Cardiac muscle cell (in vitro differentiated cells and primary cell): Measurements from ENCODE around the gene CSPG4. TPM values are rescaled to one million over a fixed set of nuclear protein-coding genes. Genes with fewer than 3 reads are reported as not detected.
A peak's percentile ranks its signal among the peaks of the same experiment; 100 is the strongest.
"Not testable (repeated sequence)": the region's sequence is repeated elsewhere in the genome, so short reads cannot be mapped to it uniquely, and the experiment has no call there.

Experiments
- DNase-seq, 2 donors: peaks; one replicate each; pipeline versions ENCODE4 v3.0.0 to v3.0.0-alpha.2; 2010 to 2017; ENCODE audit warnings: low read depth in 1 of 2, low spot score in 1 of 2
- H3K27ac ChIP-seq: fragments of 200-600 bp; sonication (generic); 2 replicates; pipeline ENCODE4 v1.5.1; 2016
- H3K27me3 ChIP-seq: fragments of 200-600 bp; sonication (generic); 2 replicates; pipeline ENCODE4 v1.6.0; 2016; ENCODE audit warnings: control low read depth
- H3K36me3 ChIP-seq: fragments of 200-600 bp; sonication (generic); 2 replicates; pipeline ENCODE4 v1.5.1; 2016; ENCODE audit warnings: control low read depth
- H3K4me1 ChIP-seq: fragments of 200-600 bp; sonication (generic); 2 replicates; pipeline ENCODE4 v1.8.1; 2017; ENCODE audit warnings: low read depth, mild to moderate bottlenecking, mixed run types
- H3K4me3 ChIP-seq: fragments of 200-600 bp; sonication (generic); 2 replicates; pipeline ENCODE4 v1.5.1; 2016; ENCODE audit warnings: mild to moderate bottlenecking
- H3K9me3 ChIP-seq: fragments of 200-600 bp; sonication (generic); 2 replicates; pipeline ENCODE4 v1.5.1; 2017; ENCODE audit warnings: low read depth, mild to moderate bottlenecking, control low read depth
- CTCF ChIP-seq: IDR thresholded peaks from 2 replicates; pipeline ENCODE4 v1.5.1; 2012; ENCODE audit warnings: low read depth, mild to moderate bottlenecking, low read length
- polyA plus RNA-seq: library from polyadenylated mRNA; unstranded; fragments of >200 nt; fragmentation: Nextera tagmentation; extraction: Ambion mirVana; gene quantifications from 2 replicates; pipeline ENCODE4 v1.2.1, GENCODE V29; 2016
- total RNA-seq: library from RNA; depleted of rRNA; stranded (reverse); fragments of >200 nt; gene quantifications from 2 replicates; pipeline ENCODE4 v1.2.3, GENCODE V29; 2016

Gene CSPG4
- total and polyA plus RNA-seq, 2 experiments from 2014 or later, result 7.1 to 30.6 TPM

- no peak overlapping the region for H3K27ac ChIP-seq
- H3K27me3 ChIP-seq, result no peaks in the 10 kb centered on the region
- H3K9me3 ChIP-seq, result no peaks in the 10 kb centered on the region
- TF ChIP-seq CTCF, result no peak
- DNase-seq, result no peak
- peaks cover 3% of the 10 kb centered on the region for H3K4me1 ChIP-seq
- no peak overlapping the region for H3K4me3 ChIP-seq
- no peaks in the 10 kb centered on the region for H3K36me3 ChIP-seq
Measured at GRCh38 chr15:75684648-75685047, 28.0 kb downstream of the CSPG4 start.

DNA sequence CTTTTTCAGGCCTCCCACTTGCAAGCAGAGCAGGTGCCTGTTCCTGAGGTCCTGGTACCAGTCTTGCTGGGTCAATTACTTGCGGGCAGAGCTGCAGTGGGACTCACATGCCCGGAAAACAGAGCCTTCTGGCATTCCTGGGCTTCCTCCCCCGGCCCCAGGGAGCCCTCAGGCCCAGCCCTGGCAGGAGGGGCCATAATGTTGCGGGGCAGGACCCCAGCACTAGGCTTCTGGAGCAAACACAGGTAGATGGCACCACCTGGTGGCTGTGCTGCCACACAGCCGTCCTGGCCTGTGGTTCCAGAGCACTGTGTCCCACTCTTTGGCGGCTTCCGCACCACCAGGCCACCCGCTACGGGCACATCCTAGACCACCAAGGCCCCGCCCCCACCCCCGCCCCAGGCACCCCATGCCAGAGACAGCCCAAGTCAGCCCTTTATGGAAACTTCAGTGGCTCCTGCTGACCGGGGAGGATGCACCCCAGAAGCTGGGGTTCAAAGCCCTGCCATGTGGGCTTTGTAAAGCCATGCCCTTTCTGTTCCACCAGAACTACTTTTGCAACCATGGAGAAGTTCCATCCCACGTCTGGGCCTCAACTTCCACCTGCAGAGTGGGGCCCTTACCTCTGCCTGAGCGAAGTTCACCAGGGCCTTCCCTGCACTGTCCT is 28.9 kb downstream of the CSPG4 start:
- TF ChIP-seq CTCF, result peak; percentile 67
- H3K27ac ChIP-seq, H3K36me3 ChIP-seq, H3K9me3 ChIP-seq, H3K27me3 ChIP-seq, H3K4me1 ChIP-seq, H3K4me3 ChIP-seq: not testable (repeated sequence)
- peak; percentile 72 to 80 for DNase-seq

GRCh38 chr15:75682181-75683135 is 30.2 kb downstream of the CSPG4 start:
- no peak for TF ChIP-seq CTCF
- H3K36me3 ChIP-seq, result no peaks in the 10 kb centered on the region

GRCh38 chr15:75680007-75680789 is 32.5 kb downstream of the CSPG4 start:
- TF ChIP-seq CTCF, result no peak
- H3K27ac ChIP-seq, result no peak overlapping the region
- H3K36me3 ChIP-seq, result no peaks in the 10 kb centered on the region
- H3K9me3 ChIP-seq, result no peaks in the 10 kb centered on the region
- H3K4me3 ChIP-seq, result no peak overlapping the region
- no peak for DNase-seq
- H3K27me3 ChIP-seq, result no peaks in the 10 kb centered on the region
- peaks cover 4% of the 10 kb centered on the region for H3K4me1 ChIP-seq

More at GRCh38 chr15:75682181-75683135, 30.2 kb downstream of the CSPG4 start:
- H3K4me1 ChIP-seq, result peaks cover 3% of the 10 kb centered on the region
- no peaks in the 10 kb centered on the region for H3K9me3 ChIP-seq
- H3K4me3 ChIP-seq, result no peak overlapping the region
- no peaks in the 10 kb centered on the region for H3K27me3 ChIP-seq
- H3K27ac ChIP-seq, result no peak overlapping the region
- DNase-seq, result no peak

- not testable (repeated sequence) for DNase-seq, H3K4me3 ChIP-seq, H3K9me3 ChIP-seq, H3K27me3 ChIP-seq, H3K36me3 ChIP-seq, H3K27ac ChIP-seq
- H3K4me1 ChIP-seq, result peaks cover 20% of the 10 kb centered on the region
Measured at GRCh38 chr15:75678324-75678690, 34.3 kb downstream of the CSPG4 start.
